Keratinocyte (primary cell): ENCODE data around the gene ZNF668. TPM values are rescaled to one million over a fixed set of nuclear protein-coding genes. Genes with fewer than 3 reads are reported as not detected.
A peak's percentile ranks its signal among the peaks of the same experiment; 100 is the strongest.

ENCODE experiments used
- DNase-seq: peaks from one replicate; pipeline ENCODE4 v3.0.0-alpha.2; 2011; ENCODE audit warnings: low read depth, missing footprints, low spot score
- FAIRE-seq: peaks from 2 replicates; lab custom pipeline; 2011; peaks lifted over from hg19 to GRCh38; lab: Jason Lieb, UNC
- H2AFZ ChIP-seq: 2 replicates; pipeline ENCODE4 v1.6.0; 2012; ENCODE audit warnings: low read length, control low read depth, inconsistent platforms; ENCODE audit not compliant: control insufficient read depth
- H3K27ac ChIP-seq: 2 replicates; pipeline ENCODE4 v1.5.1; 2011; ENCODE audit warnings: low read length; ENCODE audit not compliant: control insufficient read depth, insufficient read depth
- H3K27me3 ChIP-seq: 3 replicates; pipeline ENCODE4 v1.6.0; 2011; ENCODE audit warnings: low read length; ENCODE audit not compliant: control insufficient read depth, insufficient read depth; ENCODE audit errors: extremely low read depth
- H3K36me3 ChIP-seq, 2 experiments: 2 replicates in 1 of 2; 3 replicates in 1 of 2; pipeline ENCODE4 v1.5.1; 2011; ENCODE audit warnings: low read length in 2 of 2, mild to moderate bottlenecking in 1 of 2; ENCODE audit not compliant: control insufficient read depth in 2 of 2, insufficient read depth in 2 of 2; ENCODE audit errors: extremely low read depth in 1 of 2
- H3K4me1 ChIP-seq: 3 replicates; pipeline ENCODE4 v1.5.1; 2011; ENCODE audit warnings: low read length; ENCODE audit not compliant: control insufficient read depth, insufficient read depth; ENCODE audit errors: extremely low read depth
- H3K4me2 ChIP-seq: 3 replicates; pipeline ENCODE4 v1.6.0; 2011; ENCODE audit warnings: low read depth, low read length; ENCODE audit not compliant: control insufficient read depth, insufficient read depth; ENCODE audit errors: extremely low read depth
- H3K4me3 ChIP-seq, 3 experiments: fragments of 200-600 bp in 1 of 3; sonication (generic) in 1 of 3; 2 replicates in 2 of 3; 3 replicates in 1 of 3; pipeline ENCODE4 v1.5.1; 2011 to 2016; ENCODE audit warnings: low read length in 3 of 3, mild to moderate bottlenecking in 3 of 3, control low read depth in 2 of 3, inconsistent platforms in 1 of 3, low read depth in 1 of 3, mixed read lengths in 1 of 3, mixed run types in 1 of 3, moderate library complexity in 1 of 3; ENCODE audit not compliant: control insufficient read depth in 2 of 3, insufficient read depth in 2 of 3; ENCODE audit errors: extremely low read depth in 1 of 3
- H3K79me2 ChIP-seq: 2 replicates; pipeline ENCODE4 v1.6.0; 2012; ENCODE audit warnings: low read length; ENCODE audit not compliant: control insufficient read depth, insufficient read depth
- H3K9ac ChIP-seq: 3 replicates; pipeline ENCODE4 v1.6.0; 2011; ENCODE audit warnings: low read length; ENCODE audit not compliant: control insufficient read depth, insufficient read depth; ENCODE audit errors: extremely low read depth
- H3K9me1 ChIP-seq: 3 replicates; pipeline ENCODE4 v1.6.0; 2011; ENCODE audit warnings: low read length; ENCODE audit not compliant: control insufficient read depth, insufficient read depth; ENCODE audit errors: extremely low read depth
- H3K9me3 ChIP-seq: 2 replicates; pipeline ENCODE4 v1.5.1; 2012; ENCODE audit warnings: low read depth, low read length; ENCODE audit not compliant: control insufficient read depth
- H4K20me1 ChIP-seq: 3 replicates; pipeline ENCODE4 v1.6.0; 2011; ENCODE audit warnings: low read length; ENCODE audit not compliant: control insufficient read depth, insufficient read depth; ENCODE audit errors: extremely low read depth
- CTCF ChIP-seq, 3 experiments: IDR thresholded peaks in 1 of 3; conservative IDR thresholded peaks in 1 of 3; optimal IDR thresholded peaks in 1 of 3; 2 replicates in 2 of 3; 3 replicates in 1 of 3; pipeline versions ENCODE3 to v1.5.1; 2011; ENCODE audit warnings: low read length in 3 of 3, mild to moderate bottlenecking in 3 of 3, moderate library complexity in 2 of 3, control low read depth in 1 of 3, inconsistent platforms in 1 of 3; ENCODE audit not compliant: insufficient read depth in 2 of 3; ENCODE audit errors: extremely low read depth in 1 of 3
- EZH2 ChIP-seq: IDR thresholded peaks from one replicate; pipeline ENCODE4 v1.6.1; 2012; ENCODE audit warnings: inconsistent platforms, mild to moderate bottlenecking, low read length, moderate library complexity
- dilution Hi-C: fragments of 300-500 bp; cut with MboI; formaldehyde crosslinking; loops from one replicate; pipeline ENCODE4 v1.7.0; 2020; ENCODE audit warnings: low sequenced_read_pairs; ENCODE audit not compliant: extremely low pct_ligation_motif_present
- polyA plus RNA-seq, 5 experiments: library from polyadenylated mRNA; depleted of rRNA in 3 of 5; stranded (reverse) in 3 of 5; stranded (forward) in 1 of 5; unstranded in 1 of 5; fragments of >200 nt; gene quantifications; 1 replicate in 1 of 5; 2 replicates in 3 of 5; 3 replicates in 1 of 5; pipeline versions ENCODE4 v1.2.1 to v1.2.3, GENCODE V29; 2011 to 2012; ENCODE audit warnings: missing spikeins in 2 of 5, low read depth in 1 of 5, low replicate concordance in 1 of 5

Gene ZNF668
- polyA plus RNA-seq, 1 donor (not counting 4 experiments of a cell fraction or from before 2014, with no cell fraction given) = 5.5 TPM

GRCh38 chr16:31118223-31119155 is 44.4 kb upstream of the ZNF668 start:
- Histone ChIP-seq H3K36me3 (peaks cover 10 to 26% of the 10 kb centered on the region in 2 experiments), H3K9ac (peak overlapping the region; percentile 93), H4K20me1 (peaks cover 6% of the 10 kb centered on the region), H3K27me3 (no peaks in the 10 kb centered on the region), H3K9me1 (peaks cover 2% of the 10 kb centered on the region), H3K79me2 (peaks cover 23% of the 10 kb centered on the region), H3K27ac (peak overlapping the region; percentile 99), H3K9me3 (no peaks in the 10 kb centered on the region), H3K4me3 (peak overlapping the region; percentile 47 to 87 (median 83)), H3K4me1 (peaks cover 16% of the 10 kb centered on the region), H2AFZ (peak overlapping the region; percentile 55), H3K4me2 (peak overlapping the region; percentile 96)
- TF ChIP-seq EZH2 (no peak), CTCF (optimal IDR thresholded peaks at IDR 0.05 in 1 of 3, IDR thresholded peaks at IDR 0.05 in 1 of 3, conservative IDR thresholded peaks at IDR 0.05 in 1 of 3; ENCODE audit: extremely low read depth in 1 of 3, insufficient read depth in 2 of 3, low read length in 3 of 3) (no peak)
- DNase-seq (peak; percentile 86), FAIRE-seq (peak; percentile 82)
- dilution Hi-C loops = no loop called here

GRCh38 chr16:31117384-31118222 is 43.6 kb upstream of the ZNF668 start, which contains the start of gene KAT8:
KAT8 (plus strand) TSS chr16:31117664; CDS start chr16:31117682, 18 bp downstream.
- peaks cover 2% of the 10 kb centered on the region for H3K9me1 ChIP-seq
- H3K4me3 ChIP-seq = peak within 1 kb of the TSS; percentile 47 to 87 (median 83)
- H3K9me3 ChIP-seq = no peaks in the 10 kb centered on the region
- peak within 1 kb of the TSS; percentile 99 for H3K27ac ChIP-seq
- no peaks in the 10 kb centered on the region for H3K27me3 ChIP-seq
- FAIRE-seq (peak; percentile 51), DNase-seq (peak; percentile 88)
- peaks cover 16% of the 10 kb centered on the region for H3K4me1 ChIP-seq
- peak within 1 kb of the TSS; percentile 96 for H3K4me2 ChIP-seq
- H3K79me2 ChIP-seq = peaks cover 23% of the 10 kb centered on the region
- peaks cover 10 to 26% of the 10 kb centered on the region in 2 experiments for H3K36me3 ChIP-seq
- TF ChIP-seq CTCF (optimal IDR thresholded peaks at IDR 0.05 in 1 of 3, IDR thresholded peaks at IDR 0.05 in 1 of 3, conservative IDR thresholded peaks at IDR 0.05 in 1 of 3; ENCODE audit: extremely low read depth in 1 of 3, insufficient read depth in 2 of 3, low read length in 3 of 3) (no peak), EZH2 (no peak)
- peak within 1 kb of the TSS; percentile 55 for H2AFZ ChIP-seq
- dilution Hi-C loops = no loop called here
- peaks cover 6% of the 10 kb centered on the region for H4K20me1 ChIP-seq
- peak within 1 kb of the TSS; percentile 93 for H3K9ac ChIP-seq
